ENCODE measurements around the gene MSI2.

Gene MSI2

DNA sequence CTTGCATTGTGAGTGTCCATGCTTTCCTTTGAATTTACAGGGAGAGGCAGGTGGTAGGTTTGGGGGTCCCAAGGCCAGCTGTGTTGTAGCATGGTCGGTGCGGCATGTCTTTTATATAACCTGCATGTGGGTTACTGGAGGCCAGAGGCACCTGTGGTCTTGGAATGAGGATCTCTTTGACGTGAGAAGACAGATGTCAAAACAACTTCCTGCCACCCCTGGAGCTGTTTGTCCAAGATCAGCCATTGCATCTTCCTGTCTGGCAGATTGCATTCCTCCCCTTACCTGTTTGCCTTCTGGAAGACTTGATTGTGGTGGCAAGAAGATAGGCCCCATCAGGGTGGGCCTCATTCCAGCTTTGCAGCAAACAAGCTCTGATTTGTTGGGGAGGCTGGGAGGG lies 175.1 kb downstream of the MSI2 start:
- DNase-seq (ENCODE audit: low read depth): no peak
- TF ChIP-seq, protein P1, sequence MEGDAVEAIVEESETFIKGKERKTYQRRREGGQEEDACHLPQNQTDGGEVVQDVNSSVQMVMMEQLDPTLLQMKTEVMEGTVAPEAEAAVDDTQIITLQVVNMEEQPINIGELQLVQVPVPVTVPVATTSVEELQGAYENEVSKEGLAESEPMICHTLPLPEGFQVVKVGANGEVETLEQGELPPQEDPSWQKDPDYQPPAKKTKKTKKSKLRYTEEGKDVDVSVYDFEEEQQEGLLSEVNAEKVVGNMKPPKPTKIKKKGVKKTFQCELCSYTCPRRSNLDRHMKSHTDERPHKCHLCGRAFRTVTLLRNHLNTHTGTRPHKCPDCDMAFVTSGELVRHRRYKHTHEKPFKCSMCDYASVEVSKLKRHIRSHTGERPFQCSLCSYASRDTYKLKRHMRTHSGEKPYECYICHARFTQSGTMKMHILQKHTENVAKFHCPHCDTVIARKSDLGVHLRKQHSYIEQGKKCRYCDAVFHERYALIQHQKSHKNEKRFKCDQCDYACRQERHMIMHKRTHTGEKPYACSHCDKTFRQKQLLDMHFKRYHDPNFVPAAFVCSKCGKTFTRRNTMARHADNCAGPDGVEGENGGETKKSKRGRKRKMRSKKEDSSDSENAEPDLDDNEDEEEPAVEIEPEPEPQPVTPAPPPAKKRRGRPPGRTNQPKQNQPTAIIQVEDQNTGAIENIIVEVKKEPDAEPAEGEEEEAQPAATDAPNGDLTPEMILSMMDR (IDR thresholded peaks at IDR 0.05; ENCODE audit: control insufficient read depth, insufficient read depth, low read depth, low read length, missing control alignments): no peak
- H3K4me3 ChIP-seq (ENCODE audit: control insufficient read depth, low read depth, low read length): no peak overlapping the region

DNA sequence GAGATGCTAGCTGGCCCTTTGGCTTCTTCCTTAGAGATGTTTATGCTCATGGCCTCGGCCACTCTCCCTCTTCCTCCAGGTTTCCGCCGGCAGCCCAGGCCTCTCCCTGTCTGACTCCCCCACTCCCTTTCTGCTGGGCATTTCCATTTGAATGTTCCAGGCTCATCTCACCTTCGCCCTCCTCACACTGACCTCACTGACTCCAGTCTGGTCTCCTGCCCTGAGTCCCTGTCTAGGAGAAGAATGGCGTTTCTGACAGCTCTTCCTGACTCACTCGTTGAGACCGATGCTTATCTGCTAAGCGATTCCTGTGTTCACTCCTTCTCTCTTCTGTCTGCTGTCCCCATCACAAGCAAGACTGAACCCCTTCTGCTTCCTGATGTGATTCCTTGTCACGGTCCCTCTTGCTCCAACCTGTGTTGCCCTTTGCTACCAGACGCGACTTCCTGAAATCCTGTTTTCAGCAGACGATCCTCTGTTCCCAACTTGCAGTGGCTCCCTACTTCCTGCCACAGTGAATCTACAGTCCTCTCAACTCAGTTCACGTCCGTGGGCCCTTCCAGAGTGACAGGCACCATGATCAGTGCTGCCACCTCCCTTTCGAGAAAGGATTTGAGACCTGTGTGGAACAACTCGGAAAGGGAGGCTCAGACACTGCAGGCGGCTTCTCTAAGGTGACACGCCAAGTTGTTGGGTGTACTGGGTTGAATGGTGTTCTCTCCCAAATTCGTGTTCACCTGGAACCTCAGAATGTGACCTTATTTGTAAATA lies 176.4 kb downstream of the MSI2 start:
- TF ChIP-seq, protein P1 (IDR thresholded peaks at IDR 0.05; ENCODE audit: control insufficient read depth, insufficient read depth, low read depth, low read length, missing control alignments): no peak
- no peak for DNase-seq (ENCODE audit: low read depth)

DNA sequence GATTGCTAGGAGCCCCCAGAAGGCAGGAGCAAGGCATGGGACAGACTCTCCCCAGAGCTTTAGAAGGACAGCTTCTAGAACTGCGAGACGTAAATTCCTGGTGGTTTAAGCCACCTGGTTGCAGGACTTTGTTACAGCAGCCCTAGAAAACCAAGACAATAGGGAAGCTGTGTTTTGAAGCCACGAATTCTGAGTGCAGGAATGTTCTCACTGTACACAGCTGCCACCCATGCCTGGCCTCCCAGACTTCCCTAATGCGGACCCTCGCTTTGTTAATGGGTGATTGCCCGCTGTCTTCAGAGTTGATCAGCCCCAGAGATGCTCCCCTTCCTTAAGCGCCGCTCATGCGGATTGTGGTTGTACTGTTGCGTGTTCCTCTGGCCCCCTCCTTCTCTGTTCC lies 177.1 kb downstream of the MSI2 start:
- DNase-seq (ENCODE audit: low read depth): no peak

More for the DNA sequence above, 176.4 kb downstream of the MSI2 start:
- no peak overlapping the region for H3K4me3 ChIP-seq (ENCODE audit: control insufficient read depth, low read depth, low read length)

DNA sequence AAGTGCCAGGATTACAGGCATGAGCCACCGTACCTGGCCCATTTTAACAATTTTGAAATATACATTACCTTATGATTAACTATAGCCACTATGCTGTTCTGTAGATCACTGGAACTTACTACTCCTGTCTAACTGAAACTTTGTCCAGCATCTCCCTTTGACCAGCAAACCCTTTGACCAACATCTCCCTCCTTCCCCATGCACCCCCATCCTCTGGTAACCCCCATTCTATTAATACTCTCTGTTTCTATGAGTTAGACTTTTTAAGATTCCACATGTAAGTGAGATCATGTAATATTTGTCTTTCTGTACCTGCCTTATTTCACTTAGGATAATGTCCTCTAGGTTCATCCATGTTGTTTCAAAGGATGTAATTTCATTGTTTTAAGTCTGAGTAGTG lies 178.0 kb downstream of the MSI2 start:
- H3K4me3 ChIP-seq (ENCODE audit: control insufficient read depth, low read depth, low read length): no peak overlapping the region
- TF ChIP-seq, protein P1 (IDR thresholded peaks at IDR 0.05; ENCODE audit: control insufficient read depth, insufficient read depth, low read depth, low read length, missing control alignments): no peak
- no peak for DNase-seq (ENCODE audit: low read depth)

More for the DNA sequence above, 177.1 kb downstream of the MSI2 start:
- TF ChIP-seq, protein P1 (IDR thresholded peaks at IDR 0.05; ENCODE audit: control insufficient read depth, insufficient read depth, low read depth, low read length, missing control alignments): no peak
- H3K4me3 ChIP-seq (ENCODE audit: control insufficient read depth, low read depth, low read length): no peak overlapping the region

DNA sequence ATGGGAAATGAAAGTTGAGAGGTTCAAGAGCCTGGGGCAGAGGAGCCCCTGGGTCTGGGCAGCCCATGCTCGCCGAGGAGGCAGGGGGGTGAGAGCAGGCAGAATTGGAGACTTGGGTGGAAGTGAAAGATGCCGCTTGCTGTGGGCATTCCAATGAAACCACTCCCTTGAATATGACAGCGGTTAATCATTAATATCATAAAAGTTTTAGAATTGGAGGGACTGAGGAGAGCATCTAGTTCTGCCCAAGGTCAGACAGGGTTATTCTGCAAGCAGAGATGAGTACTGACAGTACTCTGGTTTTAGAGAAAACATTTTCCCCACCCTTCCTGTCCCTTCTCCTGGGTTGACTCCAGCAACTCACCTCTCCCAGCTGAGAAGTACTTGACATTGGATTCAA lies 180.2 kb downstream of the MSI2 start:
- no peak overlapping the region for H3K4me3 ChIP-seq (ENCODE audit: control insufficient read depth, low read depth, low read length)
- DNase-seq (ENCODE audit: low read depth): no peak
- TF ChIP-seq, protein P1 (IDR thresholded peaks at IDR 0.05; ENCODE audit: control insufficient read depth, insufficient read depth, low read depth, low read length, missing control alignments): no peak

DNA sequence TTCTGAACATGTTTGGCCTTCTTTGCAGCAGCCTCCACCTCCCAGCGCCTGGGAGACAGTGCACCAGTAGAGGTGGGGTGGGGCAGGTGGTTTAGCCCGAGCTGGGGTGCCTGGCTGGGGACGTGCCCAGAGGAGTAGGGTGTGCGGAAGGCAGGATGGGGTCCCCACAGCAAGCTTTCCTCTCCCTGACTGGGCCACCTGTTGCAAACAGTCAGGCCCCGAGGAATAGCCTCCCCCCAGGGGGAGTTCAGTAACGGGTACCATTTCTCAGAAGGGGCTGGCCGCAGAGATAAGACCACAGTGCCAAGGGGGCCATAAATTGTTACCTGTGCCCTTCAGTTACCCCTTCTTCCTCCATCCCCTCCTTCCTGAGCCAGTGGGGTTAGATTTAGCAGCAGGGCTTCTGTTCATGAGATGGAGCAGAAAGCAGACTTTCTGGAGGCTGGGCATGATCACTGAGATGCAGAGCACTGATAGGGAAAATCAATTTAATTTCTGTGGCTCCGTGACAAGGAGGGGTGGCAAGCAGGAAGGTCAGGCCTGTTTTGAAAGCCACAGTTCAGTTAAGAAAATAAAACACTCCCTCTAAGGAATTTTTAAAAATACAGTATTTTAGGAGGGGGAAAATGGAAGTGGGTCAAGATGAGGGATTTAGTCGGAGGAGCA lies 181.9 kb downstream of the MSI2 start:
- TF ChIP-seq, protein P1 (IDR thresholded peaks at IDR 0.05; ENCODE audit: control insufficient read depth, insufficient read depth, low read depth, low read length, missing control alignments): no peak
- no peak for DNase-seq (ENCODE audit: low read depth)
- H3K4me3 ChIP-seq (ENCODE audit: control insufficient read depth, low read depth, low read length): no peak overlapping the region

Measured in AG09309 (cell line).